K562 (cell line): Measurements from ENCODE around the gene DNAI7.

ENCODE experiments used
- ARHGAP35 ChIP-seq: fragments of 450-650 bp; IDR thresholded peaks from 2 replicates; pipeline ENCODE4 v1.6.1; 2018; ENCODE audit not compliant: partially characterized antibody
- BRF1 ChIP-seq: IDR thresholded peaks from 3 replicates; pipeline ENCODE4 v1.6.1; 2011; ENCODE audit warnings: borderline replicate concordance, mild to moderate bottlenecking; ENCODE audit not compliant: insufficient read length; ENCODE audit errors: extremely low read depth
- CTCF ChIP-seq, 3 experiments: IDR thresholded peaks in 2 of 3; conservative IDR thresholded peaks in 1 of 3; 2 replicates each; pipeline ENCODE4 v1.5.1; 2011 to 2012; ENCODE audit warnings: low read length in 3 of 3, mild to moderate bottlenecking in 3 of 3, control low read depth in 2 of 3, improper control_type of control experiment in 1 of 3, inconsistent platforms in 1 of 3, low read depth in 1 of 3, mixed read lengths in 1 of 3, moderate library complexity in 1 of 3; ENCODE audit not compliant: insufficient read depth in 2 of 3
- GABPB1 ChIP-seq: sonication (generic); formaldehyde crosslinking; IDR thresholded peaks from 2 replicates; pipeline ENCODE4 v1.8.0; 2022; ENCODE audit warnings: mild to moderate bottlenecking, missing genetic modification reagents
- HDAC1 ChIP-seq, 2 experiments: fragments of 450-650 bp; IDR thresholded peaks; 2 replicates each; pipeline ENCODE4 v1.6.1; 2016 to 2017; ENCODE audit warnings: inconsistent platforms in 1 of 2, mild to moderate bottlenecking in 1 of 2, moderate library complexity in 1 of 2
- MCM2 ChIP-seq: fragments of 450-650 bp; IDR thresholded peaks from 2 replicates; pipeline ENCODE4 v1.6.1; 2017; ENCODE audit warnings: low read depth, mild to moderate bottlenecking
- PHF20 ChIP-seq: fragments of 450-650 bp; IDR thresholded peaks from 2 replicates; pipeline ENCODE4 v1.6.1; 2018; ENCODE audit not compliant: partially characterized antibody
- ZEB2 ChIP-seq: fragments of 450-650 bp; IDR thresholded peaks from 2 replicates; pipeline ENCODE4 v1.6.1; 2016
- ZNF274 ChIP-seq: IDR thresholded peaks from 2 replicates; pipeline ENCODE4 v1.6.1; 2011; ENCODE audit warnings: low read depth, mild to moderate bottlenecking, low read length, moderate library complexity, borderline replicate concordance
- ZNF696 ChIP-seq: fragments of 250-450 bp; sonication (Bioruptor Pico); conservative IDR thresholded peaks from 2 replicates; pipeline ENCODE4 v1.4.0; 2020; ENCODE audit warnings: mild to moderate bottlenecking, moderate library complexity

GRCh38 chr12:25121110-25121509 is 73.8 kb downstream of the DNAI7 start:
- TF ChIP-seq ZNF274 (no peak), CTCF (IDR thresholded peaks at IDR 0.05 in 2 of 3, conservative IDR thresholded peaks at IDR 0.05 in 1 of 3; ENCODE audit: insufficient read depth in 2 of 3, low read depth in 1 of 3, low read length in 3 of 3) (no peak), BRF1 (no peak), GABPB1 (CRISPR knock-in tag) (no peak), HDAC1 (IDR thresholded peaks at IDR 0.05) (no peak), ZNF696 (no peak), MCM2 (no peak), PHF20 (no peak), ZEB2 (no peak), ARHGAP35 (no peak)
